K562 (cell line): Measurements from ENCODE around the gene NPTXR. TPM values are rescaled to one million over a fixed set of nuclear protein-coding genes. Genes with fewer than 3 reads are reported as not detected.

Experiments
- ARHGAP35 ChIP-seq: fragments of 450-650 bp; IDR thresholded peaks from 2 replicates; pipeline ENCODE4 v1.6.1; 2018; ENCODE audit not compliant: partially characterized antibody
- HMGN3 ChIP-seq: IDR thresholded peaks from 2 replicates; pipeline ENCODE4 v1.6.1; 2011; ENCODE audit warnings: borderline replicate concordance, low read depth, mild to moderate bottlenecking, mixed read lengths, low read length; ENCODE audit not compliant: insufficient read length; ENCODE audit errors: extremely low read depth
- MCM7 ChIP-seq, 2 experiments: fragments of 450-650 bp; IDR thresholded peaks; 2 replicates each; pipeline ENCODE4 v1.6.1; 2016 to 2018
- polyA plus RNA-seq, 8 experiments: library from polyadenylated mRNA; depleted of rRNA in 4 of 8; stranded (reverse) in 5 of 8; unstranded in 3 of 8; fragments of >200 nt; fragmentation: Nextera tagmentation in 2 of 8; fragmentation: Illumina TruSeq in 1 of 8; extraction: Ambion mirVana in 2 of 8; extraction: Trizol in 1 of 8; gene quantifications; 2 replicates each; pipeline versions ENCODE4 v1.2.1 to v1.2.3, GENCODE V29; 2011 to 2014; ENCODE audit warnings: inconsistent platforms in 1 of 8, missing spikeins in 1 of 8
- total RNA-seq, 7 experiments: library from RNA; depleted of rRNA in 6 of 7; stranded (reverse); fragments of >200 nt in 6 of 7; fragmentation: Illumina TruSeq in 2 of 7; extraction: Trizol in 2 of 7; gene quantifications; 2 replicates each; pipeline versions ENCODE4 v1.2.1 to v1.2.3, GENCODE V29; 2011 to 2021; ENCODE audit warnings: low replicate concordance in 1 of 7
- TF ChIP-seq, protein P1 (sequence below): sonication (generic); formaldehyde crosslinking; IDR thresholded peaks from 2 replicates; pipeline ENCODE4 v1.8.0; 2022; ENCODE audit warnings: missing genetic modification reagents, mild to moderate bottlenecking, borderline replicate concordance
- TF ChIP-seq, protein P2 (sequence below): sonication (generic); formaldehyde crosslinking; IDR thresholded peaks from 2 replicates; pipeline ENCODE4 v1.9.0; 2022; ENCODE audit warnings: mild to moderate bottlenecking, missing genetic modification reagents
- TF ChIP-seq, protein P3 (sequence below): fragments of 450-650 bp; formaldehyde crosslinking; IDR thresholded peaks from 2 replicates; pipeline ENCODE4 v1.4.0; 2022; ENCODE audit warnings: missing genetic modification characterization

The NPTXR gene
- total and polyA plus RNA-seq, 9 of the 15 experiments (the other 6 are each of a cell fraction or from before 2014, with no cell fraction given), result 0.01 to 3.1 (median 1.1) TPM

DNA sequence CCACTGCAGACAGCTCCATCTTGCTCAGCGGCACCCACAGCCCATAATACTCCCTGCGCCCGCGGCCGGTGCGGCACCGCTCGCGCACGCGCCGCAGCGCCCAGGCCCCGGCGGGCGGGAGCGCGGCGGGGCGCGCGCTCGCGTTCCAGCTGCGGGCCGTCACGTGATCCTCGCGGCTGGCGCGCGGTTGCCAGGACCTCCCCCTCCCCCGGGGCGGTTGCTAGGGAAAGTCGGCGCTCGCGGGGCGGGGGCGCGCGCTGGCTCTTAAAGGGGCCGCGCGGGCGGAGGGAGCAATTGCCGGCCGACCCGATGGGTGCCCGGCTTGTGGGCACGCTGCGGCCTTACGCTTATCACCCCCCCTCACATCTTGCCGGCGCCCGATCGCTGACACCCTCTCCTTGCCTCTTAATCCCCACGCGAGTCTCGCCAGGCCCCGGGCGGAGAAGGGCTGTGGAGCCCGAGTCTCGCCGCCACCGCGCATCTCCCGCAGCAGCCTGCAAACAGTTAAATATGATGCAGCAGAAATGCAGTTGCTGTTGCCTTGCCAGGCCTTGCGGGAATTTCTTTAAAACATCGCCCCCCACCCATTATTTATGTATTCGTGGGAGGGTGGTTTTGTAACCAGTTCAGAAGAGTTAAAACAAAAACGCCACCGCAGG lies 28.5 kb upstream of the NPTXR start, which contains the start of gene CBX6 (continued):
- TF ChIP-seq ARHGAP35 (no peak), HMGN3 (no peak), MCM7 (IDR thresholded peaks at IDR 0.05) (no peak)
- TF ChIP-seq, protein P1, sequence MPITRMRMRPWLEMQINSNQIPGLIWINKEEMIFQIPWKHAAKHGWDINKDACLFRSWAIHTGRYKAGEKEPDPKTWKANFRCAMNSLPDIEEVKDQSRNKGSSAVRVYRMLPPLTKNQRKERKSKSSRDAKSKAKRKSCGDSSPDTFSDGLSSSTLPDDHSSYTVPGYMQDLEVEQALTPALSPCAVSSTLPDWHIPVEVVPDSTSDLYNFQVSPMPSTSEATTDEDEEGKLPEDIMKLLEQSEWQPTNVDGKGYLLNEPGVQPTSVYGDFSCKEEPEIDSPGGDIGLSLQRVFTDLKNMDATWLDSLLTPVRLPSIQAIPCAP (CRISPR knock-in tag), result no peak
- TF ChIP-seq, protein P2, sequence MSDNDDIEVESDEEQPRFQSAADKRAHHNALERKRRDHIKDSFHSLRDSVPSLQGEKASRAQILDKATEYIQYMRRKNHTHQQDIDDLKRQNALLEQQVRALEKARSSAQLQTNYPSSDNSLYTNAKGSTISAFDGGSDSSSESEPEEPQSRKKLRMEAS (CRISPR knock-in tag), result no peak
- TF ChIP-seq, protein P3, sequence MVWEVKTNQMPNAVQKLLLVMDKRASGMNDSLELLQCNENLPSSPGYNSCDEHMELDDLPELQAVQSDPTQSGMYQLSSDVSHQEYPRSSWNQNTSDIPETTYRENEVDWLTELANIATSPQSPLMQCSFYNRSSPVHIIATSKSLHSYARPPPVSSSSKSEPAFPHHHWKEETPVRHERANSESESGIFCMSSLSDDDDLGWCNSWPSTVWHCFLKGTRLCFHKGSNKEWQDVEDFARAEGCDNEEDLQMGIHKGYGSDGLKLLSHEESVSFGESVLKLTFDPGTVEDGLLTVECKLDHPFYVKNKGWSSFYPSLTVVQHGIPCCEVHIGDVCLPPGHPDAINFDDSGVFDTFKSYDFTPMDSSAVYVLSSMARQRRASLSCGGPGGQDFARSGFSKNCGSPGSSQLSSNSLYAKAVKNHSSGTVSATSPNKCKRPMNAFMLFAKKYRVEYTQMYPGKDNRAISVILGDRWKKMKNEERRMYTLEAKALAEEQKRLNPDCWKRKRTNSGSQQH (CRISPR knock-in tag), result no peak
